K562 treated with DMSO at 1 percent for 48 hours (cell line): ENCODE results near the gene DKC1. TPM values are rescaled to one million over a fixed set of nuclear protein-coding genes. Genes with fewer than 3 reads are reported as not detected.

ENCODE experiments used
- total RNA-seq: library from RNA; unstranded; fragments of 300-600 nt; gene quantifications from 2 replicates; pipeline ENCODE4 v1.2.3, GENCODE V29; 2022; ENCODE audit warnings: low replicate concordance; ENCODE audit errors: extremely low read depth

Gene DKC1
- total RNA-seq: not detected in 2 replicates

DNA sequence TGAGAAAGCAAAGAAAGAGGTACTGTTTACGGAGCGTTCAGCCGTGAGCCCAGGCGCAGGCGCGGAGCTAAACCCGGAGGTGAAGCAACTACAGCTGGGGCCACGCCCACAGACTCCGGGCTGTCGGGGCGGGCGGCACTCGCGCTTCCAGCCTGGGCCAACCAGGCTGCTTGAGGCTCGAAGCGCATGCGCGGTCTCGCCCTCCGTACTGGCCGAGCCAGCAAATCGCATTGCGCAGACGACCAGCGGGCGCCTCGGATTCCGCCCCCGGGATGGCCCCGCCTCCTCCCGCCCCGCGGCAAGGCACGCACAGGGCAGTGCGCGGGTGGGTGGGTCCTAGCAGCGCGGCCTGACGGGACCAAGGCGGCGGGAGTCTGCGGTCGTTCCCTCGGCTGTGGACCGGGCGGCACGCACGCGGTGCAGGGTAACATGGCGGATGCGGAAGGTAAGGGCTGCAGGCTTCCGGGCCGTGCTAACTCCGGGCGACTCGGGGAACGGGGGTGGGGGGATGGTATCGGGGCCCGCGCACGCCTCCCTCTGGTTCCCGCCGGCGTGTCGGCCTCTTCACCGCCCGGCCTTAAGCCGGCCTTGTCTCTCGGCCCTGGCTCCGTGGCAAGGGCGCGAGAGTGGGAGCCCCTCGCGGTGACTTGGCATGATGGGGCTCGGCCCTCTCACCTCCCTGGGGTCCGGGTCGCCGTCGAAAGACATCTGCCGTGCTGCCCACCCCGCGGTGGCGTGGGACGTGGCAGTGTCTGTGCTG lies at the start of gene DKC1:
Gene DKC1 (plus strand): TSS at position 328 of the 760 bp plus-strand sequence. CDS start 102 bp downstream, at position 430.

DNA sequence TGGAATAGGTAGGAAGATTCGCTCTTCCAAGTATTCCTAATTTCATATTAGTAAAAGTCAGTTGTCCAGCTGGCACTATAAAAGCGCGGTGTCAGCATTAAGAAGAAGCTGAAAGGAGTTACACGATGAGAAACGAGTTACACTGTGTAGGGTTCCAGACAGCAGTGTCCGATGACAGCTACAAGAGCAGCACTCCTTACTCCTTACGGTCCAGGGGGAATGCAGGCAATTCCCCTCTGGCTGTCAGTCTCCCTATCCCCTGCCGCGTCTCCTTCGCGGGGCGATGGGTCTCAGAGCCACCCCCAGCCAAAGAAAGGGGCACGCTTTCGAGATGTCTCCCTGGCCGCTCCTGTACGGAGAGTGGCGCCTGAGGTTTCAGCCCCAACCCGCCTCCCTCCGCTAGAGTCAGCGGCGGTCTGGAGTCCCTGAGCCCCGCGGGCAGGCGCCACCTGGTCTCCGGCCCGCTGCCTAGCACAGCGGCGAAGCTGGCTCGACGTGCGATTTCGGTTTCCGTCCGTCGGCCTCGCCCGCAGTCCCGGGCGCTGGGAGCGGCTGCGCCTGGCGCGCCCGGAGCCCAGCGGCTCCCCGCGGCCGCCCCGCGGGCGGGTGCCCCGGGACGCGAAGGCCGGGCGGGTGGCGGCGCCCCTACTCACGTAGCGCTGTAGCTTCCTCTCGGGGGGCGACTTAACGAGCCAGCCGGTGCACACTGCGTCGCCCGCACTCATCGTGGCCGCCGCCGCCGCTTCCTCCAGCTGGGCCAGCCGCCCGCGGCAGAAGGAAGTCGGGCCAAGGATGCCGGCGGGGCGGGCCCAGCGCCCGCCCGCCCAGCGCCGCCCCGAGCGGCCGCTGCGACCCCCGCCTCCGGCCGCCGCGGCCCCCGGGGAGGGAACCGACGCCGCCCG lies 12.1 kb upstream of the DKC1 start, which contains the start of gene GAB3:
Gene GAB3 (minus strand): TSS at position 777 of the 902 bp plus-strand sequence. CDS start 52 bp downstream, at position 725.

DNA sequence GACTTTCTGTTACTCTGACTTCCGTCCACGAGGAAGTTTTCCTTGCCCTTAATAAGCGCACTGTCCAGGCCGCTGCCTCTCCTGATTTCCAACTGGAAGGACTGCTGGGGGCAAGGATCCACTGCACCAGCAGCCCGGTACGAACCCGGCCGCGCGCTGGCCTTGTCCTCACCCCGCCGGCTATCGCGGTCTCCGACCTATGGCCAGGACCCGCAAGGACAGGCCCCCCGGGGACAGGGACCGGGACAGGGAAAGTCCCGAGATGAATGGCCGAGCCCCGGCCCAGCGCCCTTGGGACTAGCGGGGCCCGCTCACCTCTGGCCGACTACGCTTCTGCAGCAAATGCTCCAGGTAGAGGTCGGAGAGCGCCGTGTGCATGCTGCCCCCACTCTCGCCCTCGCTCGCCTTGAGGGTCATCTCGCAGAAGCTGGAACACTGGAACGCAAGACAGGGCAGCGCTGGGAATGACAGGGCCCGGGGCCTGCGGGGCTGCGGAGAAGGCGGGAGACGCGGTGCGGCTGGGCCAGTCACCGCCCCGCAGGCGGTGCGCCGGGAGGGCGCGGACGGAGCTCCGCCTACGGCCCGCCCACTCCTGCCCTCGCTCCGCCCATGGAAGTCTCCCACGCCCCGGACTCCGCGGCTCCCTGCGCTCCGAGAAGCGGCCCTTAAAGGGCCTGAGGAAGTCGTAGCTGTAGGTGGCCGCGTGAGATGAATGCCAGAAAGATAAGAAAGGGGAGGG lies 42.5 kb downstream of the DKC1 start, which contains the start of gene MPP1:
Gene MPP1 (minus strand): TSS at position 529 of the 739 bp plus-strand sequence. CDS start 112 bp downstream, at position 417.

Other genes with a start within 250 kb of the DKC1 start
- gene FAM3A, start 246.6 kb upstream of the DKC1 start, total RNA-seq: not detected in 2 replicates
- gene G6PD, start 216.0 kb upstream of the DKC1 start, total RNA-seq: 530 TPM in 1 of 2 replicates, not detected in the other
- gene IKBKG, start 215.2 kb upstream of the DKC1 start, total RNA-seq: 340 TPM in 1 of 2 replicates, not detected in the other
- not detected in 2 replicates for gene CTAG1A, start 177.7 kb upstream of the DKC1 start, total RNA-seq
- gene CTAG1B, start 143.6 kb upstream of the DKC1 start, total RNA-seq: not detected in 2 replicates
- gene CTAG2, start 109.3 kb upstream of the DKC1 start, total RNA-seq: not detected in 2 replicates
- not detected in 2 replicates for gene GAB3, start 11.8 kb upstream of the DKC1 start, total RNA-seq
- gene MPP1, start 42.6 kb downstream of the DKC1 start, total RNA-seq: not detected in 2 replicates
- gene SMIM9, start 71.8 kb downstream of the DKC1 start, total RNA-seq: not detected in 2 replicates
- not detected in 2 replicates for gene F8A1, start 123.5 kb downstream of the DKC1 start, total RNA-seq